OCI-LY7 (cell line): Measurements from ENCODE around the gene SH2D6. TPM values are rescaled to one million over a fixed set of nuclear protein-coding genes. Genes with fewer than 3 reads are reported as not detected.

Experiments used
- BruUV-seq: library from RNA; stranded (reverse); fragments of 400-500 nt; replicated peaks from 2 replicates; lab custom pipeline; 2021; lab: Mats Ljungman, UMichigan
- CTCF ChIA-PET: fragments of 300-600 bp; sonication (Branson Sonifier 250); formaldehyde crosslinking; loops from one replicate; lab custom pipeline; 2022; ENCODE audit warnings: antibody characterized with exemption; ENCODE audit not compliant: unreplicated experiment; lab: Charles Lee
- POLR2A ChIA-PET: fragments of 300-600 bp; sonication (Branson Sonifier 250); formaldehyde crosslinking; loops from one replicate; lab custom pipeline; 2022; ENCODE audit warnings: antibody characterized with exemption; lab: Charles Lee
- DNase-seq: peaks from one replicate; pipeline ENCODE4 v3.0.0-alpha.2; 2015; ENCODE audit warnings: low spot score
- H2AFZ ChIP-seq: fragments of 200-600 bp; sonication (generic), shearing (Covaris generic); 2 replicates; pipeline ENCODE4 v1.6.1; 2014; ENCODE audit warnings: mild to moderate bottlenecking, antibody characterized with exemption, low read length, moderate library complexity
- H3K27ac ChIP-seq: fragments of 200-600 bp; sonication (generic); 2 replicates; pipeline ENCODE4 v1.5.1; 2014; ENCODE audit warnings: mixed run types, low read depth, mild to moderate bottlenecking, moderate library complexity, low read length, inconsistent platforms; ENCODE audit not compliant: poor library complexity, severe bottlenecking
- H3K36me3 ChIP-seq: fragments of 200-600 bp; sonication (generic); 2 replicates; pipeline ENCODE4 v1.6.1; 2014; ENCODE audit warnings: mild to moderate bottlenecking, antibody characterized with exemption, low read length, moderate library complexity, mixed read lengths; ENCODE audit not compliant: insufficient read depth
- H3K4me1 ChIP-seq: fragments of 200-600 bp; sonication (generic); 2 replicates; pipeline ENCODE4 v1.5.1; 2014; ENCODE audit warnings: mild to moderate bottlenecking, low read length; ENCODE audit not compliant: insufficient read depth, poor library complexity, severe bottlenecking
- H3K4me2 ChIP-seq: fragments of 200-600 bp; sonication (generic); 2 replicates; pipeline ENCODE4 v1.6.1; 2014; ENCODE audit warnings: mild to moderate bottlenecking, low read length
- H3K4me3 ChIP-seq: fragments of 200-600 bp; sonication (generic); 2 replicates; pipeline ENCODE4 v1.5.1; 2014; ENCODE audit warnings: mild to moderate bottlenecking, low read depth, low read length; ENCODE audit not compliant: poor library complexity, severe bottlenecking
- H3K79me2 ChIP-seq: fragments of 200-600 bp; sonication (generic); 2 replicates; pipeline ENCODE4 v1.6.1; 2016; ENCODE audit warnings: low read depth, mild to moderate bottlenecking, low read length, moderate library complexity, mixed read lengths; ENCODE audit not compliant: insufficient read depth
- H3K9me2 ChIP-seq: fragments of 200-600 bp; sonication (generic); 2 replicates; pipeline ENCODE4 v1.6.1; 2016; ENCODE audit warnings: mild to moderate bottlenecking, low read length, mixed read lengths; ENCODE audit not compliant: insufficient read depth
- H3K9me3 ChIP-seq: fragments of 200-600 bp; sonication (generic); 2 replicates; pipeline ENCODE4 v1.6.1; 2014; ENCODE audit warnings: mild to moderate bottlenecking, mixed run types, low read length, mixed read lengths
- H4K20me1 ChIP-seq: fragments of 200-600 bp; sonication (generic); 2 replicates; pipeline ENCODE4 v1.6.1; 2014; ENCODE audit warnings: mild to moderate bottlenecking, antibody characterized with exemption, low read length, moderate library complexity, mixed read lengths; ENCODE audit not compliant: insufficient read depth
- CTCF ChIP-seq: fragments of 200-600 bp; sonication (generic); conservative IDR thresholded peaks from 2 replicates; pipeline ENCODE4 v1.5.1; 2014; ENCODE audit warnings: mild to moderate bottlenecking, antibody characterized with exemption, low read length, moderate library complexity, mixed read lengths
- EZH2phosphoT487 ChIP-seq: fragments of 200-600 bp; sonication (generic); IDR thresholded peaks from 2 replicates; pipeline ENCODE4 v1.6.1; 2018; ENCODE audit warnings: low read depth, borderline replicate concordance, mild to moderate bottlenecking, mixed run types, antibody characterized with exemption, low read length, moderate library complexity, mixed read lengths
- intact Hi-C: fragments of 100-400 bp; cut with micrococcal nuclease; formaldehyde crosslinking; loops from one replicate; pipeline ENCODE4 v1.10.0; 2022; ENCODE audit not compliant: unreplicated experiment
- total RNA-seq, 2 experiments: library from RNA; depleted of rRNA in 1 of 2; stranded (reverse); fragments of >200 nt in 1 of 2; shearing (Covaris generic) in 1 of 2; gene quantifications; 2 replicates each; pipeline ENCODE4 v1.2.3, GENCODE V29; 2014 to 2022

SH2D6 gene
- total RNA-seq, 2 experiments from 2014 or later = 0.35 to 2.6 TPM

GRCh38 chr2:85440729-85441128 is 22.2 kb downstream of the SH2D6 start:
- no TSS peak for BruUV-seq
- no peaks in the 10 kb centered on the region for H3K9me3 ChIP-seq
- DNase-seq = no peak
- TF ChIP-seq EZH2phosphoT487 (no peak), CTCF (no peak)
- peaks cover 17% of the 10 kb centered on the region for H3K4me1 ChIP-seq
- intact Hi-C loops = no loop called here
- no peak overlapping the region for H3K27ac ChIP-seq
- ChIA-PET CTCF (no interaction called here), POLR2A (interaction anchor here (0.7 to 1.2 kb wide), 3 partner anchors 84 to 195 kb away, joined by 3 to 5 read pairs (median 3); partner anchors contain the start of gene MAT2A)
- H3K4me3 ChIP-seq = no peak overlapping the region
- H3K9me2 ChIP-seq = no peaks in the 10 kb centered on the region
- H2AFZ ChIP-seq = no peak overlapping the region
- H3K36me3 ChIP-seq = no peaks in the 10 kb centered on the region
- no peak overlapping the region for H3K4me2 ChIP-seq
- no peaks in the 10 kb centered on the region for H4K20me1 ChIP-seq
- no peaks in the 10 kb centered on the region for H3K79me2 ChIP-seq

- H2AFZ ChIP-seq = no peak overlapping the region
- H3K36me3 ChIP-seq = no peaks in the 10 kb centered on the region
- no peak overlapping the region for H3K4me2 ChIP-seq
- H3K9me2 ChIP-seq = no peaks in the 10 kb centered on the region
- ChIA-PET CTCF (no interaction called here), POLR2A (interaction anchor here (0.6 to 1.0 kb wide), 2 partner anchors 20 to 97 kb away, joined by 3 to 4 read pairs; partner anchors contain the start of gene MAT2A)
- H3K4me3 ChIP-seq = no peak overlapping the region
- DNase-seq = no peak
- BruUV-seq = no TSS peak
- H3K79me2 ChIP-seq = no peaks in the 10 kb centered on the region
- no peaks in the 10 kb centered on the region for H4K20me1 ChIP-seq
- H3K27ac ChIP-seq = no peak overlapping the region
- peaks cover 14% of the 10 kb centered on the region for H3K4me1 ChIP-seq
- H3K9me3 ChIP-seq = no peaks in the 10 kb centered on the region
- TF ChIP-seq EZH2phosphoT487 (no peak), CTCF (no peak)
- intact Hi-C loops = no loop called here
Observed at GRCh38 chr2:85441864-85442263, 23.4 kb downstream of the SH2D6 start.

GRCh38 chr2:85444629-85445172 is 26.2 kb downstream of the SH2D6 start:
- Histone ChIP-seq H3K4me3 (no peak overlapping the region), H3K9me3 (no peaks in the 10 kb centered on the region), H4K20me1 (no peaks in the 10 kb centered on the region), H3K4me2 (no peak overlapping the region), H3K79me2 (no peaks in the 10 kb centered on the region), H3K9me2 (no peaks in the 10 kb centered on the region), H3K36me3 (no peaks in the 10 kb centered on the region), H3K4me1 (no peaks in the 10 kb centered on the region), H2AFZ (no peak overlapping the region), H3K27ac (no peak overlapping the region)
- TF ChIP-seq EZH2phosphoT487 = no peak
- TF ChIP-seq CTCF = no peak
- no TSS peak for BruUV-seq
- no peak for DNase-seq
- intact Hi-C loops = no loop called here
- ChIA-PET CTCF (interaction anchor here (0.6 kb wide), 1 partner anchor 519 kb away, joined by 14 read pairs; no protein-coding TSS in a partner anchor), POLR2A (interaction anchor here (0.6 kb wide), 1 partner anchor 133 kb away, joined by 4 read pairs; the partner anchor contains the start of gene VAMP8)
